Activated CD8-positive, alpha-beta memory T cell treated with anti-CD3 and anti-CD28 coated beads, Interleukin-2, amount 50 U/mL, for 48 hours (primary cell): ENCODE measurements around the gene PSMB1.

ENCODE experiments used
- DNase-seq: peaks from one replicate; pipeline ENCODE4 v3.0.0-alpha.2; 2020

Gene PSMB1

DNA sequence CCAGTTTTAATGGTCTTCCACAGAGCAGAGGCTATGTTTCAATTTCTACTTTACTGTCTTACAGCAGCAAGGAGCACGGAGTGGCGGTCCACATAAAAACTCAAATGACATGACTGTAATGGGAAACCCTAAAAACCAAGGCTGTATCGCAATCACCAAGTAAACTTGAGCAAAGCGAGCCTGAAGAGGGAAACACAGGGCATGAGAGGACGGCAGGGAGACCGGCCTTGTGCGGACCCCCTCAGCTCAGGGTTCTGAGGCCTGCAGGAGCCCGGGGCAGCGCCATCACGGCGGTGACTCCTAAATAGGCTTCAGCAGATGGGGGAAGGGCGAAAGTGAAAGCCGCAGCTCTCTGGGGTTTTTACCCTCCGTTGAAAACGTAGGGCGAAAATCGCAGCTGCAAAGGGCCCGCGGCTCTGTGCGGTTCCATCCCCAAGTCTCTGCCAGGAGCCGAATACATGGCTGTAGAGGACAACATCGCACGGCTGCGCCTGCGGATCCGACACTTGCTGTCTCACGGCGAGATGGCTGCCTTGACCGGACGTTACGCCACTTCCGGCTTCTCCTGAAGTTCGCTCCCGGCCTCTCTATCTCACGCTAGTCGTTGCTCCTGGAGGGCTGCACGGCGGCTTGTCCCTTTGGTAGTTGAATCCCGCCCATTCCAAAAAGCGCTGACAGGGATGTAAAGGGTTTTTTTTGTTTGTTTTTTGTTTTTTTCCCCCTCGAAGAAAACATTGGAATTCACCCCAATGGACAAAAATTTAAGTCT, at the start of gene PSMB1:
Gene PSMB1, minus strand, starts transcription at position 543 of the 769 bp plus-strand sequence. Its CDS starts 65 bp downstream, at position 478.
- peak; percentile 88 for DNase-seq

DNA sequence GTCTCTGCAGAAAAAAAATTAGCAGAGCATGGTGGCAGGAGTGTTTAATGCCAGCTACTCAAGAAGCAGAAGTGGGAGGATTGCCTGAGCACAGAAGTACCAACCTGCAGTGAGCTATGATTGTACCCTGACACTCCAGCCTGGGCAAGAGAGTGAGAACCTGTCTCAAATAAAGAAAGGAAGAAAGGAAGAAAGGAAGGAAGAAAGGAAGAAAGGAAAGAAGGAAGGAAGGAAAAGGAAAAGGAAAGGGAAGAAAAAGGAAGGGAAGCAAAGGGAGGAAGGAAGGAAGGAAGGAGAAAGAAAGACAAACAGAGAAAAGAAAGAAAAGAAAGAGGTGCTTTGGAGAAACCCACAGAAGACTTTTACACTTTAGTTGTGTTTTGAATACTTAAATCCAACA, 44.2 kb upstream of the PSMB1 start:
- DNase-seq, result no peak

DNA sequence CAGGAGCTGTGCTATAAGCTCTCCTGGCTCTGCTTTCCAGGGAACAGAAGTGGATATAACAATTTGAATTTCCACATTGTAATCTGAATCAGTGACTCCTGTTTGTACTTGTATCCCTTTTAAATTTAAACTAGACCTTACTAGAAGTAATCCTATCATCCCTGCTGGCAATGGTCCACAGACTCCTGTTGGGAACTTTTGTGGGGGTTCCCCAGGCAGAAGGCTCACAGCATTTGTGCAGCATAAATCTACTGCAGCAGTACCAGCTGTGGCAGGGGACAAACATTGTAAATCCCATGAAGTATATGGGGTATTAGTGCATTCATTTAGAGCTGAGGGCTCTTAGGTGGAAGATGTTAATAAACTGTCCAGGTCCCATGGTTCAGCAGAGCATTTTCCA, 43.3 kb upstream of the PSMB1 start:
- DNase-seq, result no peak

DNA sequence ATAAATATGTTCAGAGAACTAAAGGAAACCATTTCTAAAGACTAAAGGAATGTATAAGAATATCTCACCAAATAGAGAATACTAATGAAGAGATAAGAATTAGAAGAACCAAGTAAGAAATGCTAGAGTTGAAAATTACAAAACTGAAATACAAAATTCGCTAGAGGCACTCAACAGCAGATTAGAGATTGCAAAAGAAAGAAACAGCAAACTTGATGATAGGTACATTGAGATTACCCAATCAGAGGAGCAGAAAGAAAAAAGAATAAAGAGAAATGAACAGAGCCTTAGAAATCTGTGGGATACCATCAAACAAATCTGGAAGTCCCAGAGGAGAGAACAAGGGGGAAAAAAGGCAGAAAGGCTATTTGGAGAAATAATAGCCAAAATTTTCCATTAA, 37.6 kb upstream of the PSMB1 start:
- no peak for DNase-seq

DNA sequence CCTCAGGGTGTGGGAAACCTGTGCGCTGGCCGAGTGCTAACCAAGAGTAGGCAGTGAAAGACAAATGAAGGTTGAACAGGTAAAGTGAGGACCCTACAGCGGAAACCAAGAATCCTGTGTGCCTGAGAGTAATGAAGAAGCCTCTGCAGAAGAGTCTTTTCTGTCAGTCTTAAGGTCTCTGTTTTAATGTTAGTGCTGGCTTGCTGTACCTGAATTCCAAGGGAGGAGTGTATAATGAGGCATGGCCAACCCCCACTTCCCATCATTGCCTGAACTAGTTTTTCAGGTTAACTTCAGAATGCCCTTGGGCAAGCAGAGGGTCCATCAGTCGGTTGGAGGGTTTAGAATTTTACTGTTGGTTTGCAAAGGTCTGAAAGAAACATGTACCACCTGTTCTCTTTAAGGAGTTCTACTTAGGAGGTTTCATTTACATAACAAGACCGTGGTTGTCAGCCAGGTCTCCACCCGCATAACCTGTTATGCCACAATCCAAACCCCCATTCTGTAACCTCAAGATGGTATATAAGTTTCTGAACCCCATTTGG, 31.9 kb upstream of the PSMB1 start:
- DNase-seq, result no peak

DNA sequence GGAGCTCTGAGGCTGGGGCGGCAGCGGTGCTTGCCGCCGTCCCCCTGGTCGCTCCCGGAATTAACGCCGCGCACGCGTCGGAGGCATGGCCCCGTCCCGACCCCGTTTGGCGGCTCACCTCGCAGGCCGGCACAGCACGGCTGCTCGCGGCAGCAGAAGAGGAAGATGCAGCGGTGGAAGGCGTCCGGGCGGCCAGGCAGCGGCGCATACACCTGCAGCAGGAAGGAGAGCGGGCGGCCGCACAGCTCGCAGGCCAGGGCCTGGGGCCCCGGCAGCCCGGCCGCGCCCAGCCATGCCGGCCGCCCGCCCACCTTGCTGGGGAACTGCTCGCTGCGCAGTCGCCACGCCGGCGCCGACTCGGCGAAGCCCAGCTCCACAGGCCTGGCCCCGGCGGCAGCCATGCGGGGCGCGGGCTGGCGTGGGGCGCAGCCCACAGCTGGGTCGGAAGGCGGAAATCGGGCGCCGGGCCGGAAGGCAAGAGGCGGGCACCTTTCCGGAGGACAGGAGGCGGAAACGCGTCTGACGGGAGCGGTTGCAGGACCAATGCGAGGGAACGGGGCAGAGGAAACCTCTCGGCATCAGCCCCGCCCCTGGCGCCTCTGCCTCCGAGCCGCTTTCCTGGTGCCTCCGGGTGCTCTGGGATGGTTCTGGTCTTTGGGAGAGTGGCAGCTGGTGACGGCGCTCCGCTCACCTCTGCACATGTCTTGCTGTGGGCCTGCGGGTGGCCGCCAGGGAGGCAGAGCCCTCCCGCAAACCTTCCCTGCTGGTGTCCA, 31.3 kb upstream of the PSMB1 start, which contains the start of gene PDCD2:
Gene PDCD2, minus strand, starts transcription at position 457 of the 773 bp plus-strand sequence. Its CDS starts 56 bp downstream, at position 401.
- peak; percentile 94 for DNase-seq

DNA sequence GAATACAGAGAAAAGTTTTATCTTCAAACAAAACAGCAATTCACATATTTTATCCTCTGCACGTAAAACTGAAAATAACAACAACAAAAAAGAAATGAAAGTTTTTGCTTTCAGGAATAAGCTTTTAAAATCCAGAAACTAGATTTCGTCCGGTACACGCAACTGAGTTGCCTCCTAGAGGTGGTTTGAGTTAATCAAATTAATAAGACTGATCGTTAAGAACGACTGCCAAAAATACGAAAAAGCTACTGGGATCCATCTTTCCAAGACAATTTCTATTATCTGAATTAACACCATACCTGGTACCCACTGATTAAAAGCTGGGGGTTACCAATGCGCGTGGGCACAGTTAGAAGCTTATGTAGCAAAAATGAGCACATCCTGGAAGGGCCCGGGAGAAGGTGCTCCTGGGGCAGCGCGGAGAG, 30.7 kb upstream of the PSMB1 start:
- DNase-seq, result no peak

DNA sequence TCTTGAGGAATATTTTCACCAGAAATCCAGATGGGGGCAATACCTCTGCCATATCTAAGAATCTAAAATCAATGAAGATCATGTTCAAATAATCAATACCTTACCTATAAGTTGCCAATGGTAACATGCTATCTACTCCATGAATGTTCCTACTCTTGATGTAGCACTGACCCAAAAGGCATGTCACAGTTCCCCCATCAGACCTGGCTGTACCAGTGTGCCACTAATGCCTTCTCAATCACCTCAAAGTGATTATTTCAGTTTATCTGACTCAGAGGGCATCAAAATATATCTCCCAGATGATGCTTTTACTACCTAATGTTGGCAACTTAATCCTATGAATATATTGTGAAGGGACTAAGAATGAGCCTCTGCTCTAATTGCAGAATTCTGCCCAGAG, 25.8 kb upstream of the PSMB1 start:
- no peak for DNase-seq

DNA sequence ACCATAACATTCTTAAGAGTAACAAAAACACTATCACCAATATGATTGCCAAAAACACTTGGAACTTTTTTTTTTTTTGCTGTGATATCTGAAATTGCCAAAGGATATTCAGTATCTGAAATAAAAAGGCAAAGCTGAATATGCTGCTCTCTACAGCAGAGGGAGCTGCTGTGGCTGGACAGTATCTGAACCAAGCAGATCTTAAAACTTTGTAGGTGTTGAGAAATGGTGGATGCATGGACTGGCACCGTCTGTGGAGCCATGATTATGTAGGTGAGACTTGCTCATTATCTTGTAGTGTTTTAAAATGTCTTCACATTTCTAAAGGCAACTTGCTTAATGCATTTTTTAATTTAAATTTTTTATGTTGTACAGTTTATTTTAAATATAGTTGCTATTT, 22.1 kb upstream of the PSMB1 start:
- no peak for DNase-seq

DNA sequence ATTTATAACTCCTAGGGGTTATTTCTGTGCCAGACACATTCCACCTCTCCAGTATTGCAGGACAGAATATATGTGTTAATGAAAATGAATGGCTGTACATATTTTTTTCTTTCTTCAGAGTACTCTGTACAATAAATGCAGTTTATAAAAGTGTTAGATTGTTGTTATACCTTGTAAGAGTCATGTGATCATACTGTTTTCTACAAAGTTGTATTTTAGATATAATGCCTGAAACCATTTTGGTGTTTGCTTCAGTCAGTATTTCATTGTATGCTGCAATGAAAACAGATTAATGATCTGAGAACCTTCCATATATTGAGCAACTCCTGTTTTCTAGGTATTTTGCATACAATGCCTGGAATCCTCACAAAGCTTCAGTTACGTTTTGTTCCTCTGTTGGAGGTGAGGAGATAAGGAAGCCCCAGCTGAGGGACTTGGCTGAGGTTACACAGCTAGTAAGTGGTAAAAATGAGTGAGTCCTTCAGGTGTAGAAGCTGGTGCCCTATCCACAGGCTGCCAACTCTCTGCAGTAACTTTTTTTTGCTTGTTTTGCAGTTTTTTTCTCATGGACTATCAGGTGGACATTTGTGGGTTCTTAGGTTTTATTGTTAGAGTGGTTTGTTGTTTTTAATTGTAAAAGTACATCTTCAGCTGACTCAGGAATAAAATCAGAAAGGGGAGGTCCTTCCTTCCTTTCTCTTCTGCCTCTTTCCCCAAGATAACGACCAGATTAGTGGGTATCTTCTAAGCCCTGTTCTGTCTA, 19.8 kb upstream of the PSMB1 start:
- DNase-seq, result no peak

DNA sequence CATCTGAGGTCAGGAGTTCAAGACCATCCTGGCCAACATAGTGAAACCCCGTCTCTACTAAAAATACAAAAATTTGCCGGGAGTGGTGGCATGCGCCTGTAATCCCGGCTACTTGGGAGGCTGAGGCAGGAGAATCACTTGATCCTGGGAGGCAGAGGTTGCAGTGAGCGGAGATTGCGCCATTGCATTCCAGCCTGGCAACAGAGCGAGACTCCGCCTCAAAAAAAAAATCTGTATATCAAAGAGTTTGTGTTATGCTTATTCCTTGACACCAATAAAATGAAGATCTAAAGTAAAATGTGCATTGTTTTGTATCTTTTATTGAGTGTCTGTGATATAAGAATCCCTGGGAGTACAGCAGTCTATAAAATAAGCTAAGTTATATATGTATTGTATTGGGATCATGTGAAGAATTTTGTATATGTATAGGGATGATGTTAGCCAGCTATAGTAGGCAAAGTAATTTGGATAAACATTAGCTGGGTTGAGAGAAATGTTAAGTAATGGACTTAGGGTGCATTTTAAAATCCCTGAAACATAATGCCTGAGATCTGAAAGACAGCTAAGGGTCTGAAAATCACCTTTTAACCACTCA, 11.9 kb upstream of the PSMB1 start:
- DNase-seq, result no peak

DNA sequence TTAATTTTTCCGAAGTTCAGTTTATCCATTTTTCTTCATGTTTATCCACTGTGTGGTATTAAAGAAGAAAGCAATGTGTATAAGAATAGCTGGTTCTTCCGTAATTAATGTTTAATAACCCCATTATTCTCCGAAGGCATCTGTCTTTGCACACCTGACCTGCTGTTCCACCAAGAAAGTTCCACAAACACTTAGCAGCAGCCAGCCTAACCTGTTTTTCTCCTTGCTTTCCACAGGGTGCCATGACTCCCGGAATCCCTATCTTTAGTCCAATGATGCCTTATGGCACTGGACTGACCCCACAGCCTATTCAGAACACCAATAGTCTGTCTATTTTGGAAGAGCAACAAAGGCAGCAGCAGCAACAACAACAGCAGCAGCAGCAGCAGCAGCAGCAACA, 8.4 kb upstream of the PSMB1 start:
- DNase-seq, result no peak

DNA sequence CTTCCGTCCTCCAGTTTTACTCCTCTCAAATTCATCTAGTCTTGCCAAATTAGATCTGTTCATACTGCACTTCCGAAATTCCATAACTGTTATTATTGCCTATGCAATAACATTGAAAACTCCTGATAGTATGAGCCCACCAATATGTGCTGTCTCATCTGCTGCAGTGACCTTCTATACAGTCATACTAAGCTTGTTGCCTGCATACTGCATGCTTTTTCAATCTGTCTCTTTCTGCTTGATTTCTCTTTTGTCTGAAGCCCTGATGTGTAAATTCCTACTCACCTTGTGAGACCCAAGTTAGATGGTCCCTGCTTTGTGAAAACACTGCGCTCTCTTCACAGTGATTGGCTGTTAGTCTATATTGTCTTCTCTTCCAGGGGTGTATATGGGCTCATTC, 2.2 kb upstream of the PSMB1 start:
- DNase-seq, result no peak

DNA sequence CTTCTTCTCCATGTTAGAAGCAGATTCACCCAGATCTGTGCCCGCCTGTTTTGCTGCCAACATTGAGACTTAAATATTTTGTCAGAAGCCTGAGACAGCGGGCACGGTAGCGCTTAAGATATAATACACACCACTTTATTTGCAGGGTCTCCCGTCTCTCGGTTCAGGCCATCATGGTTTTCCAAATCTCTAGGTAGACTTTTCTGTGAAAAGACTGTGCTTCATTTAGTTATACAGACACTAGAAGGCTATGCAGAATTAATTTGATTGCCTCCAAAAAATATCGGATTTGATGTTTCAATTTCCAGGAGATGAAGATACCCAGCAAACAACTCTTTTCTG, 1.7 kb upstream of the PSMB1 start:
- DNase-seq, result no peak

DNA sequence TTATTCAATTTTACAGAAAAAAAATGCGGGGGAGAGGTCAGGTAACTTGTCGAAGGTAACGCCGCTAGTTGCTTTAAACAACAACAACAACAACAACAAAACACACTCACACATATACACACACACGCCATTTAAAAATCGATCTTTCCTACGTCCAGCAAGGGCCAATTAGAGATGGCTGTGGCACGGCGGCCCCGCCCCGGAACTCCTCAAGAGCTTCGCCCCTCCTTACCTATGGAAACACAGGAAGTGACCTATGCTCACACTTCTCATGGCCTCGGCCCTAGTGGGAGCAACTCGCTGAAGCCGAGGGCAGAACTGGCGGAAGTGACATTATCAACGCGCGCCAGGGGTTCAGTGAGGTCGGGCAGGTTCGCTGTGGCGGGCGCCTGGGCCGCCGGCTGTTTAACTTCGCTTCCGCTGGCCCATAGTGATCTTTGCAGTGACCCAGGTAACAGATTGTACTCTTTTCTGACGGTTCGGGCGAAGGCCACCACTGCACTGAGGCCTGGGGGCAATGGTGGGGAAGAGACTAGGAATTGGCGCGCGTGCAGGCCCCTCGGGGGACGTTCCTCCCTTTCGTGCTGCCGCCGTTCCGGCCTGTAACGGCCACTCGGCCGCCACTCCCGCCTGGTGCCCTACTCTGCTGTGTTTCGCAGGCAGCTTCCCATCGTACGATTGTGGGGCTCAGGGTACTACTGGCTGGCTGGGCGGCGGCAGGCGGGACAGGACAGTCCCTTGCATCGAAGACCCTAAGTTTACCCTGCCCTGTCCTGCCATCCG, 1.1 kb upstream of the PSMB1 start, which contains the start of gene TBP:
Gene TBP, plus strand, starts transcription at position 357 of the 783 bp plus-strand sequence. CDS start 2,661 bp downstream, outside the sequence.
- DNase-seq, result peak; percentile 97

DNA sequence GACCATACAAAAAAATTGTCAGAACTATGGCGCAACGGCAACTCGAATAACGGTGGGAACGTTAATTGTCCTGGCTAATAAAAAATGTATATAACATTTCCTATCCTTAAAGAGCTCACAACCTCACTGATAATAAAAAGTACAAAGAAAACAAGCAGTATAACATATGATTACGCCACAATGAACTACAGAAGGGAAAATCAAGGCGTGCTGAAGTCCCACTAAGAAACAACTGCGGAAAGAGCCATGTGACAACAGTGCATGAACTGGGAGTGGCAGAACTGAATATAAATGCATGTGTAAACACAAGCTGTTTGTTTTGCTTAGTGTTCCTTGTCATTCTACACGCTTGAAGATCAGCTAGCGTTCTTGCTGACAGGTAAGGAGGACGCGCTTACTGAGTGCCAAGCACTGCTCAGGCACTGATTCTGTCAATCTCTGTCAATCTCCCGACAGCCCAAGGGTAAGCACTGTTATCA, 466 bp upstream of the PSMB1 start:
- peak; percentile 63 for DNase-seq

DNA sequence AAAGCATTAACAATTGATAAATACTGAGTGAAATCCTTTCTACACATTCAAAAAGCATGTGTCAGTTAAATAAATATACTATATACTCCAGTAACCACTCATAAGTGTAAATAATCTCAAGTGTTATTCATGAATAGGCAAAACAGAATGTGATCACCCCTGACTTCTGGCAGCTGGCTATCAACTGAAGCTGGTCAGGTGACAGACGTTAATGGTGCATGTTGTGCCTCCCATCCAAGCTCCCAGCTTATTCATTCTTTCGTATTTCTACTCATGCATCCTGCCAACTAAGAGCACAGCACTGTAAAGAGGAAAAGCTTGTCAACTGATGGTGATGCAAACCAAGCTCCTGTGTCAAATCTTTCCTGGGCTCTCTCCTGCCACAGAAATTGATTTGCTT, 7.7 kb downstream of the PSMB1 start:
- DNase-seq, result no peak

DNA sequence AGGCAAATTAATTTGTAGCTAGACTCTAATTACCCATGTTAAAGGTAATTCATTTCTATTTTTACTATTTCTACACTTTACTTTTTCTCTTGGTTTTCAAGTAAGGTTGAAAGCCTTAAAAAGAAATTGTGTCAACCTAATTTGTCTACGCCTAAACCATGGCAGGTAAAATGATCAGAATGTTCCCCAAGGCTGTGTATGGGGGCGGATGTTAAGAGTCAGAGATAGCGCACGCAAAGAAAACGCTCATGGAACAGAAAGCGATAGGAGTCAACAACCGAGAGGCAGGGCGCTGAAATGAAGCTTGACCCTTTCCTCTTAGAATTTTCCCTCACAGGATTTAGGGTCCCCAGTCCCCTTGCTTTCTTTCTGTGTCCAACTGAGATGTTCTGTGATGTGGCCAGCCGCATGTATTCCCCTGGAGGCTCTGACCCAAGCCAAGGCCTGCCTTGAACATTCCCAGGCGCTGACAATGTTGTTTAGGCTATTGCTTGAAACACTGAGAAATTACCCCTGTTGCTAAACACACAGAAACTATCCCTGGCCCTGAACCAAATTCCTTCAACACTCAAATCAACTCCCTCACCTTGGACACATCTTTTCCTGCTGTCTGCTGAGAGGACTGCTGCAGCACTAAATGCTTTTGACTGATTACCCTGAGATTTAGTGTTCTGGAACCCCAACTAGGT, 10.9 kb downstream of the PSMB1 start:
- DNase-seq, result no peak

DNA sequence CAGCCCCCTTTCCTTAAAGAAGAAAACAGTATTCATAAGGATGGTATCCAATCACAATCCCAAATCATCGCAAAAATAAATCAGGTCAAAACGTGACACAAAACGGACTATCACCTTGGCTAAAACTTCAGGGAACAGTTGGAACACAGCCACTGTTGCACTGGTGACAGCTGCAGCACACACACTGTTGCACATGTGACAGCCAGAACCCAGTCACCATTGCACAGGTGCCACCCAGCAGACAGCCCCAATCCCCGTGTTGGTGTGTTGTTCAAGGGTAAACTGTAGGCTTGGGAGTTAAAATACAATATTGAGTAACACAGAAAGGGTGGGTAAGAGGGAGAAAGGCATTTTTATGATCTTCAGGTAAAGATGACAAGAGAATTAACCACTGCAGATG, 15.8 kb downstream of the PSMB1 start:
- DNase-seq, result no peak

DNA sequence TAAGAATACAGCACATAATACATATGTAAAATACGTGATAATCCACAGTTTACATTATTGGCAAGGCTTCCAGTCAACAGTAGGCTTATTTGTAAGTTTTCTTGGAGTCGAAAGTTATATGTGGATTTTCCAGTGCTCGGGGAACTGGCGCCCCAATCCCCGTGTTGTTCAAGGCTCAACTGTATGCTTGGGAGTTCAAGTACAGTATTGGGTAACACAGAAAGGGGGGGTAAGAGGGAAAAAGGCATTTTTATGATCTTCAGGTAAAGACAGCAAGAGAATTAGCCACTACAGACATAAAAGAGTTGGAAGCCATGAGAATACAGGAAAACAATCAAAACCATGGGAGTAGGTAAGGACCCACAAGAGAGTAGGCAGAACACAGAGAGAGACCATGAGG, 16.4 kb downstream of the PSMB1 start:
- DNase-seq, result no peak

DNA sequence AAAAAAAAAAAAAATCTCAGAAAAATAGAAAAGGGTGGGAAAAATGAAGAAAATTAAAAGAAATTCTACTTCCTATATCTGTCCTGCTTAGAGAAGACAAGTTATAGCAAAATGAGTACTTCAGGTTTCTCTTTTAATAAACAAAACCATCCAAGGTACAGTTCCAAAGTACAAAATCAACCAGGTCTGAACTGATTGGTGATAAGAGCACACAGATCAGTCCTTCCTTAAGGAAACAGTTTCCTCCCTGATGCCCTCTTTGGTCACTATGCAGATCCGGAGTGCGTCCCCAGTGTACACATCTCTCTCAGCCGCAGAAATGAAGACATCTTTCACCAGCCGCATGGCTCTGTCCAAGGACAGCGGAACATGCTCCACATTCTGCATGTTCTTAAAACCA, 18.1 kb downstream of the PSMB1 start:
- no peak for DNase-seq
